SH-SY5Y (cell line): ENCODE results near the gene TUBGCP2.

ENCODE experiments used
- GATA2 ChIP-seq: IDR thresholded peaks from 2 replicates; pipeline ENCODE4 v1.6.1; 2011; ENCODE audit warnings: mild to moderate bottlenecking, low read depth, low read length
- GATA3 ChIP-seq: IDR thresholded peaks from 2 replicates; pipeline ENCODE4 v1.6.1; 2011; ENCODE audit warnings: low read depth, mild to moderate bottlenecking, low read length, moderate library complexity

The TUBGCP2 gene

DNA sequence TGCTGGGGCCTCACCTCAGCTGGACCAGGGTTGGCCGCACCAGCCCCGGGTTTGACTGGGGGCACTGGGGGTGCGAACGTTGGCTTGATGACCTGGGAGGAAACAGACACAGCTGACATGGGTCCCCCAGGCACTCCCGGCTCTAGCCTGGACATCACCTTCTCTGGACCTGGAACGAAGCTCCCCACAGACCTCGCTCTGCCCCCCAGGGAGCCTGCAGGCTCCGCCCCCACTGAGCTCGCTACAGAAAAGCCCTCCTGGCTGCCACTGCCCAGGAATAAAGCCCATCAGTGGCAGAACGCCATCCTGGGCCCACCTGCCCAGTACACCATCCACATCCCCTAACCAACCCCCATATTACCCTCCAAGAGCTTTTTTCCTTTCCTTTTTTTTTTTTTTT, 45.0 kb downstream of the TUBGCP2 start:
- no peak for TF ChIP-seq GATA3
- TF ChIP-seq GATA2: no peak

DNA sequence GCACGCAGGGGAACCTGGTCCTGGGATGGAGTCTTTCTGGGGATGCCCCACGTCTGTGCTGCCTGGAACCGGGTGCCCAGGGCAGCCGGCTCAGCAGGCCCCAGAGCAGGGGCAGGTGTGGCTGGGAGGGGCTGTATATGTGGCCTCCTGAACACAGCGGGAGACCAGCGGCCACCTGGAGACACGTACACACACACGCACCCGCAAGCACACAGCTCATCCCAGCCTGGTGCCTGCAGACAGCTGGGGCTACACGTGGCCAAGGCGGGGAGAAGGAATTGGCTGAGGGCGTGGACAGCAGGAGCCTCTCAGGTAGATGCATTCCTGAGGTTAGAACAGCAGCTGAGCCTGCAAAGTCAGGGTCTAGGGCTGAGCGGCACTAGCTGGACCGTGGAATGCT, 46.0 kb downstream of the TUBGCP2 start:
- no peak for TF ChIP-seq GATA2
- no peak for TF ChIP-seq GATA3

DNA sequence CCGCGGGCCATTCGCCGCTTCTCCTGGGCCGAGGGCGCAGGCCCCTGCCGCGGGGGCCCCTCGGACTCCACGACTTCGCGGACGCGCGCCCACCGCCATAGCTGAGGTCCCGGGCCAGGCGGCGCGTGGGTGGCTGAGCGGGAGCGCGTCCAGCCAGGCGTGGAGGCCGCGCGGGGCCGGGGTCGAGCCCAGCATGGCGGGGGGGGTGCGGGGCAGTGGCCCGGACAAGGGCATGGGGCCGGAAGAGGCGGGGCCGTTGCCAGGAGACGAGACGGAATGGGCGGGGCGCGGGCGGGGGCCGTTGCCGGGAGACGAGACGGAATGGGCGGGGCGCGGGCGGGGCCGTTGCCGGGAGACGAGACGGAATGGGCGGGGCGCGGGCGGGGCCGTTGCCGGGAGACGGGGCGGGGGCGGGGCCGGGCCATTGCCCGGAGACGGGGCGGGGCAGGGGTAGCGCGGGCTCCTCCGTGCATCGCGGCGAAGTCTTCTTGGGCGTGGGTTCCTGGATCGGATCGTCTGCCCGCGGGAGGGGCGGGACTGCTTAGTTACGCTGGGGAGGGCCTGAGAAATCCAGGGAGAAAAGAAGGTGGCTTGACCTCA, 46.8 kb downstream of the TUBGCP2 start:
- TF ChIP-seq GATA2 (no peak), GATA3 (no peak)

DNA sequence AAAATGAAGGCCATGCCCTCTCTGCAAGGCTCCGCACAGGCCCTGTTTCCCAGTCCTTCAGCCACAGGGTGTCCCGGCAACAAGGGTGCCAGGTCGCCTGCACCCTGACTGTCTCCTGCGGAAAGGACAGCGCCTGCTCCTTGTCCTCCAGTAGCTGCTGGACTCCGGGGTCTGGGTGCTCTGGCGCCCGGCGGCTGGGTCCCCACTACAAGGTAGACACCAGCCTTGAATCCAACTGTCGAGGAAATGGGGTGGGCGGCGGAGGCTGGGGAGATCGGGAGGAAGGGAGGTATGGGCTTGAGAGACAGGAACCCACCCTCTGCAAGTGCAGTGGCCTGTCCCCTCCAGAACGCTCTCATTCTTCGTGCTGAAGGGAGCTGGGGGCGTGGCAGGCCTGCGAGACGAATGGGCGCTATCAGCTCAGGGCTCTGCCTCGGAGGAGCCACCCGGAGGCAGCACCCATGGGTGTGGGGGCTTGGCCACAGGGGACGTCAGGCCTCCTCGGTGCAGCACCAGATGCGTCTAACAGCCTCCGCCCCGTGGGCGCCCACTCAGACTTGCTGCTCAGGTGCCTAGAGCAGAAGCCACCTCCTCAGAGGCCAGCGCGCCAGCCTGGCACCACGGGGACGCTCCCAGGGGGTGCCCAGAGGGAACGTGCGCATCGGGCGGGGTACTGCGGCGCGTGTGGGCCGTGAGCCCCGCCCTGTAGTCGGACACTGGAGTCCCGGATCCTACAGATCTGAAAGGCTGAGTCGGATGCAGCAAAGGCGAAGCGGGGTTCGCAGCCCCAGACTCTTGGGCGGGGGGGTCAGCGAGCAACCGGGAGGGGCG, 47.6 kb downstream of the TUBGCP2 start:
- TF ChIP-seq GATA3 (no peak), GATA2 (no peak)

DNA sequence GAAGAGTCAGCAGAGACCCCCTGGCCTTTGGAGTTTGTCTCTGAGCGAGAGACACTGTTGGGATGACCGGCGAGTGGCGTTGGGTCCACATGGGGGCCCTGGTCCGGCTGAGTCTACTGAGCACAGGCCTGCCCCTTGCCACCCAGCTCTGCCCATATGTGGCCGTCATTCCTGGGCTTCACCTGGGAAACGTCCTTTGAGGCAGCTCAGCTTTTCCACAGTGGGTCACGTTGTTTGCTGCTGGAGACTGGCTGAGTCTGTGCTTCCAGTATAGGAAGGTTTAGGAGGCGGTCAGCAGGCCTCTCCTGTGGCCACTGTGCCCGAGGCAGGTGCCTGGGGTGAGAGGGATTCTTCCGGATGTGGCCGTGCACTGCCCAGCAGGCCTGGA, 49.1 kb downstream of the TUBGCP2 start:
- no peak for TF ChIP-seq GATA3
- TF ChIP-seq GATA2: no peak

DNA sequence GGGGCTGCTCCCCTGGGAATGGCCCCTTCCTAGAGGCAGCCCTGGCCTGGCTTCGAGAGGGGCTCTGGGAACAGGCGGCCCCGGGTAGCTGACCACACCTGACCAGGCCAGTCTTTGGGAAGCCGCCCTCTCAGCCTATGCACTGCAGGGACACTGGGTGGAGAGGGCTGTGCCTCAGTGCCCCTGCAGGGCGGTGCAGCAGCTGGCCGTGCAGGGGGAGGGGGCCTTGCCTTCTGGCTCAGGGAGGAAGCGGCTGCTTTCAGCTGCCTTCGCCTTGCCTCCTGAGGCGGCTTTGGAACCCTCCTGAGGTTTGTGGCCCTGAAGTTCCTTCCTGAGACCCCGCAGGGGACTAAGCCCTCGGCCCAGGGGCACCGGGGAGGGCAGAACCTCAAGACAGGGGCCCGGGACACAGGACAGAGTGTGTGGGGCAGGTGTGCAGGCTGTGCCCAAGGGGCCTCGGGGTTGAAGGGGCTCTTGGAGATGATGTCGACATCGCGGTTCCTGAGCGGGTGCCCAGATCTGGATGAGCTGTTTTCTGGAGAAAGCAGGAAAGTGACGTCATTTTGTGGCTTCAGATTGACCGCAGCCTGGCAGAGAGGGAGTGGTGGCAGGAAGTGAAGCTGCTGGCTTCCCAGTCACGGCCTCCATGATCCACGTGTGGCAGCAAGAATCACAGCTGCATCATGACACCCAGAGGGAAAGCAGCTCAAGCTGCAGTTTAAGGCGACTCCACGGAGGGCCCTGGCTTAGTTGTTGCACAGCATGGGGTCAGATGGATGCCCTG, 49.7 kb downstream of the TUBGCP2 start:
- TF ChIP-seq GATA3 (no peak), GATA2 (no peak)

DNA sequence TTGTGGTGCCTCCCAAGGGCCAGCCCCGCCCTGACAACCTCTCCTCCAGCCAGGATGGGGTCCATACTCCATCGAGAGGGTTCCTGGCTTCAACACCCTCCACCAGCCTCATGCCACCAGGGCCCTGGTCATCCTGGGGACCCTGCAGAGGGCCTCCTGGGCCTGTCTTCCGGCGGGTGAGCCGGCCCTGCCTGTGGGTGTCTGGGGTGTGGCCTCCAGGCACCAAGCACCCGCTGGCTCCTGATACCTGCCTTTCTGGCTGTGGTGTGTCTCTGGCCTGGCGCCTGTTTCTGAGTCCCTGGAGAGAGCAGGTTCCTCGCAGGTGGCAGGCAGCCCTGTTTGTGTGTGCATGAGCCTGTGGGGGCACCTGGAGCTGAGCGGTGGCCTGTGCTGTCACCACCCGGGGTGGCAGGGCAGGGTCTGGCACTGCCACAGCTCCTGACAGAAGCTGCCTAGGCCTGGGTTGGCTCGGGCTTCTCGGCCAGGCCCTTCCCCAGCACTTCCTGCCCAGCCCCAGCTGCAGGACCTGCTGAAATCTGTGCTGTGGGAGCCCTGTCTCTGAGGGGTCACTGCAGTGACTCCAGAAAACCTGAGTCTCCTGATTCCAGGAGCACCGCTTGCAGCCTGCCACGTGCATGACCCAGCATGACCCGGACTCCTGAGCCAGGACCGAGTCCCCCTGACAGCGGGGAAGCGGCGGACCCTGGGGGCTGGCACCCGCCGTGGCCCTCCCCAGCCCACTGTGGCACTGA, 50.4 kb downstream of the TUBGCP2 start:
- TF ChIP-seq GATA3 (no peak), GATA2 (no peak)

DNA sequence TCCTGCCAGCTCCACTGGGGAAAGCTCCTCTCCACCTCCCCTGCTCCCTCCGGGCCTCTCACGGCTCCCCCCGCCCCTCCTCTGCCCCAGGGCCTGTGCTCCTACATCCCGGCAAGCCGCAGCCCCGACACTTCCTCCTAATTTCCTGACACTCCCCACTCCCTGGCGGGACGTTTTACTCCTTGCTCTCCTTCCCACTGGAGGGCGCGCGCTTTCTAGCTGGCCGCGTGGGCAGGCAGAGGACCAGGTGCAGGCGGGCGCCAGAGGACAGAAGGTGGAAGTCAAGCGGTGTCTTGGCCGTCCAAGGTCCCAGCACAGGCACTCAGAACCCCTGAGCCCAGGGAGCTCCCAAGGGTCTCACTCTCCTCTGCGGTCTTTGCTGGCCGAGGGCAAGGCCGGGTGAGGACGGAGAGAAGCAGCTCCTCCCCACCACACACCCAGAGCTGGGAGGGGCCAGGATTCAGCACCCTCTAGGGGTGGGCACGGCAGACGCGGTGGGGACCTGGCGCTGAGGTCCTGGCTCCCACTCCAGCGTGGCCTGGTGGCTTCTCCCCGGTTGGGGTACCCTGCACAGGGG, 51.1 kb downstream of the TUBGCP2 start:
- TF ChIP-seq GATA3 (no peak), GATA2 (no peak)

DNA sequence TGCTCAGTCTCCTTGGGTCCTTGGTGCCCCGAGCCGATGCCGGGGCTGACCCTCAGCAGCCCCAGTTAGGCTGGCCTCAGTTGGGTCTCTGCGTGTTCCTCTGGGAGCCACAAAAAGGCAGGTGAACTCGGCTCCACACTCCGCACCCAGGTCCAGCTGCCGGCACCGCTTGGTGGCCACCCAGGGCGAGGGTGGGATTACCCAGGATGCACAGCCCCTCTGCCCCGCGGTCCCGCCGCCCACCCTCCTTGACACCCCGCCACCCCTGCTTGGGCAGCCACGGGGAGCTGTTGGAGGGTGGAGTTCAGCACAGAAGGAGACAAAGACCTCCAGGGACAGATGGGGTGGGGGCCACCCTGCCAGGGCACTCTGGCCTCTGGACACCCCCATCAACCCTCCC, 53.3 kb downstream of the TUBGCP2 start:
- TF ChIP-seq GATA2 (no peak), GATA3 (no peak)

DNA sequence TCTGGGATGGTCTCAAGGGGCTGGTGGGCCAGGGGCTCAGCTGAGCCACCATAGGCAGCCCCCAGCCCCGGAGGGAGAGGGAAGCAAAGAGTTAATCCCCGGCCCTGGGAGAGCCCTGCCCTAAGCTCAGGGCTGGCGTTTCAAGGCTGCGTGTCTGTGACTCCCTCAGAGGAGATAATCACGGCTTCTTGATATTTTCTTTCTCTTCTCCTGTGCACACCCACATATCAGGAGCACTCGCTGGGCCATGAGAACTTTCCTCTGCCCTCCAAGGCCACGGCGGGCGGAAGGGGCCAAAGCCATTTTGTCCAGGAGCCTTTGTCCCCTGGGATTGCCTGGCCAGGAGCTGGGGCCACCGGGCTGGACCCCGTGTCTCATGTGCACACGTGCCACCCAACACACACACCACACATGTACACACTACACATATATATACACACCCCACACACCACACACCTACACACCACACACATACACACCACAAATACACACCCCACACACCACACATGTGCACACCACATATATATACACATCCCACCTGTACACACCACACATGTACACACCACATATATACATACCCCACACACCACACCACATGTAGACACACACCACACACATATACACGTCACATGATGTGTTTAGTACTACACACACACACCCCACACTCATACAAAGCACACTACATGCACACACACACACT, 54.1 kb downstream of the TUBGCP2 start:
- TF ChIP-seq GATA3: no peak
- no peak for TF ChIP-seq GATA2

DNA sequence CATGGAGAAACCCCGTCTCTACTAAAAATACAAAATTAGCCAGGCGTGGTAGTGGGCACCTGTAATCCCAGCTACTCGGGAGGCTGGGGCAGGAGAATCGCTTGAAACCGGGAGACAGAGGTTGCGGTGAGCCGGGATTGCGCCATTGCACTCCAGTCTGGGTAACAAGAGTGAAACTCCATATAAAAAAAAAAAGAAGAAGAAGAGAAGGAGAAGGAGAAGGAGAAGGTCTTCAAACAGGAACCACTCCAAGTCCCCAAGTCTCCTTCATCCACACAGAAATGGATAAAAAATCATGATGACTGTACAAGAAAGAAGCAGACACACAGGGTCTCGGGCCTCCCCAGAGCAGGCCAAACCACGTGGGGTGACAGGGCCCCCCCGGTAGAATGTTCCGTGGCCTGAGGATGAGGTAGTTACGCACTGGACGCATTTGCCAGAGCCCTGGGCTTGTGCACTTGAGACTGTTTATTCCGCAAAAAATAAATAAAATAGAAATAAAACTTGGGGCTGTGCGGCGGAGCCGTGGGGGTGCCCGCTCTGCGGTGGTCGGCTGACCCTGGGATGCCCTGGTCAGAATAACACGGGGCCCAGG, 55.2 kb downstream of the TUBGCP2 start:
- TF ChIP-seq GATA2 (no peak), GATA3 (no peak)

DNA sequence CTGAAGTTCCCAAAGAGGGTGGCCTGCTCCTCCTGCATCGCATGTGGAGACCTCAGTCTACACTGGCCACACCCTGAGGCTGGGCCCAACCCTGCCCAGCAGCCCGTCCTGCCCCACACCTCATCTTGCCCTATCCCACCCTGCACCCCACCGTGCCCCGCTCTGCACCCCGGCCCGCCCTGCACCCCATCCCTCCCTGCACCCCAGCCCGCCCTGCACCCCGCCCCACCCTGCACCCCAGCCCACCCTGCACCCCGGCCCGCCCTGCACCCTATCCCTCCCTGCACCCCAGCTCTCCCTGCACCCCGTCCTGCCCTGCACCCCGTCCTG, 56.5 kb downstream of the TUBGCP2 start:
- TF ChIP-seq GATA3: no peak
- TF ChIP-seq GATA2: no peak

DNA sequence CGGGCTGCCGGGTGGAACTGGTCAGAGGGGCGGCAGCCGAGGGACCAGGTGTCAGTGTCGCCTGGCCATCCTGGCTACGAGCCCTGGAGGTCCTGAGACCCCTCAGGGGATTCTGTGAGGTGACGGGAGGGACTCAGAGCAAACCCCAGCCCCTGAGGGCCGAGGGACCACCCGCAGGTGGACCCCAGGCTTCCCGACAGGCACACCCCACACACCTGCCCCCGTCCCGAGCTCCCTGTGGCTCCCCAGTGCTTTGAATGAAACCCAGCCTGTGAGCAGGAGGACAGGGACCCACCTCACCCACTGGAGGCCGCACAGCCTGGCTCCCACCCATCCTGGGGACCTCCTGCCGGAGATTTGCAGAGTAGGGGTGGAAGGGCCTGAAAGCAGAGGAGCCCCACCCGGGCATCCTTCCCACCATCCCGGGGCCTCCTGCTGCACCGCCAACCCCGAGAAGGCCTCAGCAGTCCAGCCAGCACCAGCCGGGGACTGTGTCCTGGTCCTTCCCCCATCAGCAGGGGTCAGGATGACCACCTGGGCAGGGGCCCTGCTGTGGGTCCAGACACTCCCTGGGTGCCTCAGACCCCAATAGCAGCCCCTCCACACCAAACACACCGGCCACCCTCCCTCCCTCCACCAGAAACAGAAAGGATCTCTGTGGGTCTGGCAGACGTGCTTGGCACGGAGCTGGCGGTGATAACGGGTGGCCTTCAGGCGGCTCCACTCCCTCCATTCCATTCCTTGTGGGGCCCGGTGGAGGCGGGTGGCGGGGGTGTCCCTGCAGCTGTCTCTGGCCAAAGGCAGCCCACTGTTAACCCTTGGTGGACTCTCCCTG, 57.1 kb downstream of the TUBGCP2 start:
- TF ChIP-seq GATA2 (no peak), GATA3 (no peak)
